Measurements from ENCODE around the gene COA8.

COA8 gene

GRCh38 chr14:103558071-103558882 lies 4.5 kb upstream of the COA8 start:
- TF ChIP-seq CTCF (IDR thresholded peaks at IDR 0.05; ENCODE audit: insufficient read depth, low read length, poor library complexity, severe bottlenecking): no peak
- no peak overlapping the region for H3K4me3 ChIP-seq (replicated peaks; ENCODE audit: low read depth, low read length)
- H3K27me3 ChIP-seq (replicated peaks; ENCODE audit: control insufficient read depth, insufficient read depth, low read length): no peaks in the 10 kb centered on the region
- DNase-seq (ENCODE audit: extremely low read depth, insufficient read length): no peak
- peaks cover 10% of the 10 kb centered on the region for H3K36me3 ChIP-seq (ENCODE audit: control insufficient read depth, insufficient read depth, low read length)

- Histone ChIP-seq H3K27me3 (replicated peaks; ENCODE audit: control insufficient read depth, insufficient read depth, low read length) (no peaks in the 10 kb centered on the region), H3K4me3 (replicated peaks; ENCODE audit: low read depth, low read length) (no peak overlapping the region), H3K36me3 (ENCODE audit: control insufficient read depth, insufficient read depth, low read length) (peaks cover 10% of the 10 kb centered on the region)
- TF ChIP-seq CTCF (IDR thresholded peaks at IDR 0.05; ENCODE audit: insufficient read depth, low read length, poor library complexity, severe bottlenecking): no peak
- DNase-seq (ENCODE audit: extremely low read depth, insufficient read length): no peak
Observed at GRCh38 chr14:103559766-103560165, 3.0 kb upstream of the COA8 start.

- peaks cover 10% of the 10 kb centered on the region for H3K36me3 ChIP-seq (ENCODE audit: control insufficient read depth, insufficient read depth, low read length)
- TF ChIP-seq CTCF (IDR thresholded peaks at IDR 0.05; ENCODE audit: insufficient read depth, low read length, poor library complexity, severe bottlenecking): no peak
- no peak for DNase-seq (ENCODE audit: extremely low read depth, insufficient read length)
- H3K27me3 ChIP-seq (replicated peaks; ENCODE audit: control insufficient read depth, insufficient read depth, low read length): no peaks in the 10 kb centered on the region
- H3K4me3 ChIP-seq (replicated peaks; ENCODE audit: low read depth, low read length): peak overlapping the region; percentile 99; the same call in 1 of the 2 replicates
Observed at GRCh38 chr14:103560691-103561090, 2.1 kb upstream of the COA8 start.

GRCh38 chr14:103561381-103562178 lies 1.2 kb upstream of the COA8 start:
- DNase-seq (ENCODE audit: extremely low read depth, insufficient read length): no peak
- H3K4me3 ChIP-seq (replicated peaks; ENCODE audit: low read depth, low read length): peak overlapping the region; percentile 99
- no peaks in the 10 kb centered on the region for H3K27me3 ChIP-seq (replicated peaks; ENCODE audit: control insufficient read depth, insufficient read depth, low read length)
- peaks cover 10% of the 10 kb centered on the region for H3K36me3 ChIP-seq (ENCODE audit: control insufficient read depth, insufficient read depth, low read length)
- no peak for TF ChIP-seq CTCF (IDR thresholded peaks at IDR 0.05; ENCODE audit: insufficient read depth, low read length, poor library complexity, severe bottlenecking)

GRCh38 chr14:103562179-103562428 lies 656 bp upstream of the COA8 start:
- peaks cover 10% of the 10 kb centered on the region for H3K36me3 ChIP-seq (ENCODE audit: control insufficient read depth, insufficient read depth, low read length)
- no peaks in the 10 kb centered on the region for H3K27me3 ChIP-seq (replicated peaks; ENCODE audit: control insufficient read depth, insufficient read depth, low read length)
- TF ChIP-seq CTCF (IDR thresholded peaks at IDR 0.05; ENCODE audit: insufficient read depth, low read length, poor library complexity, severe bottlenecking): no peak
- no peak for DNase-seq (ENCODE audit: extremely low read depth, insufficient read length)
- peak overlapping the region; percentile 99 for H3K4me3 ChIP-seq (replicated peaks; ENCODE audit: low read depth, low read length)

All from GM06990 (cell line).